Sigmoid colon (tissue), 7 donors: Measurements from ENCODE around the gene TFAP2B. TPM values are rescaled to one million over a fixed set of nuclear protein-coding genes. Genes with fewer than 3 reads are reported as not detected.

Experiments used
- DNase-seq: peaks from one replicate; pipeline ENCODE4 v3.0.0-alpha.2; 2019
- H3K27ac ChIP-seq, 4 donors: fragments of 200-600 bp; sonication (generic); one replicate each; pipeline ENCODE4 v1.5.1; 2016 to 2019; ENCODE audit warnings: mild to moderate bottlenecking in 1 of 4
- H3K27me3 ChIP-seq, 3 donors: fragments of 200-600 bp; sonication (generic); one replicate each; pipeline ENCODE4 v1.5.1; 2019; ENCODE audit warnings: mild to moderate bottlenecking in 1 of 3
- H3K36me3 ChIP-seq, 4 donors: fragments of 200-600 bp; sonication (generic); one replicate each; pipeline ENCODE4 v1.5.1; 2016 to 2019
- H3K4me1 ChIP-seq, 4 donors: fragments of 200-600 bp; sonication (generic); one replicate each; pipeline ENCODE4 v1.5.1; 2017 to 2019
- H3K4me3 ChIP-seq, 4 donors: fragments of 200-600 bp; sonication (generic); one replicate each; pipeline ENCODE4 v1.5.1; 2017 to 2019; ENCODE audit warnings: mild to moderate bottlenecking in 2 of 4, moderate library complexity in 1 of 4
- H3K9me3 ChIP-seq, 4 donors: fragments of 200-600 bp in 3 of 4; sonication (generic) in 3 of 4; one replicate each; pipeline versions ENCODE4 v1.5.1 to v1.6.1; 2013 to 2019
- CTCF ChIP-seq, 4 experiments: fragments of 450-650 bp in 3 of 4; fragments of 200-600 bp in 1 of 4; IDR thresholded peaks; one replicate each; pipeline ENCODE4 v1.5.1; 2016 to 2019; ENCODE audit warnings: antibody characterized with exemption in 4 of 4, mild to moderate bottlenecking in 3 of 4, moderate library complexity in 2 of 4
- EP300 ChIP-seq, 4 donors: sonication (generic); formaldehyde crosslinking; IDR thresholded peaks; one replicate each; pipeline ENCODE4 v1.6.1; 2017; ENCODE audit warnings: antibody characterized with exemption in 4 of 4
- POLR2A ChIP-seq, 2 donors: fragments of 450-650 bp; IDR thresholded peaks; one replicate each; pipeline ENCODE4 v1.6.1; 2016; ENCODE audit warnings: antibody characterized with exemption in 2 of 2, mild to moderate bottlenecking in 2 of 2, moderate library complexity in 2 of 2
- POLR2AphosphoS5 ChIP-seq, 4 donors: sonication (generic); formaldehyde crosslinking; IDR thresholded peaks; one replicate each; pipeline ENCODE4 v1.6.1; 2017; ENCODE audit warnings: antibody characterized with exemption in 4 of 4
- WGBS, 2 donors: extraction: QIAGEN DNeasy Blood & Tissue Kit; methylation state at CpG; one replicate each; pipeline ENCODE4 v1.1.7; 2013; 5-methylcytosine and 5-hydroxymethylcytosine counted together
- intact Hi-C: fragments of 100-400 bp; cut with DNase I; formaldehyde crosslinking; loops from one replicate; pipeline ENCODE4 v1.15.1; 2023
- polyA plus RNA-seq, 3 donors: library from polyadenylated mRNA; stranded (reverse); fragments of 200-250 nt; gene quantifications; one replicate each; pipeline ENCODE4 v1.2.3, GENCODE V29; 2013
- total RNA-seq, 4 donors: library from RNA; depleted of rRNA; stranded (reverse); fragments of >200 nt; gene quantifications; one replicate each; pipeline ENCODE4 v1.1.0, GENCODE V29; 2016
- donor health status: healthy with polysubstance abuse.
- donor health status: Bipolar disorder and iron deficiency.
- donor health status: healthy.

TFAP2B gene
- total and polyA plus RNA-seq, 7 donors: under 0.01 to 0.66 (median 0.01) TPM; not detected in 4

GRCh38 chr6:50815436-50816114 lies 3.1 kb upstream of the TFAP2B start:
- 1 to 5% methylated on average over 16 of the region's 16 CpGs for WGBS, 2 donors
- intact Hi-C loops: loop anchor here (2.0 to 10.0 kb wide), 5 partner anchors 1039 to 1447 kb away; no protein-coding TSS in a partner anchor
- peaks cover 22 to 81% (median 42%) of the 10 kb centered on the region in 3 donors for H3K27me3 ChIP-seq

GRCh38 chr6:50816115-50816675 lies 2.5 kb upstream of the TFAP2B start:
- H3K9me3 ChIP-seq: no peaks in the 10 kb centered on the region
- intact Hi-C loops: loop anchor here (2.0 to 10.0 kb wide), 5 partner anchors 1039 to 1446 kb away; no protein-coding TSS in a partner anchor
- WGBS, 2 donors: 1% methylated on average over 14 of the region's 14 CpGs
- H3K27ac ChIP-seq: no peak overlapping the region
- TF ChIP-seq CTCF (IDR thresholded peaks at IDR 0.05) (peak; percentile 45 to 73 (median 72)), POLR2A (IDR thresholded peaks at IDR 0.05) (no peak)
- H3K4me3 ChIP-seq: peak overlapping the region; percentile 5 to 40 (median 31)
- H3K27me3 ChIP-seq: peaks cover 28 to 88% (median 48%) of the 10 kb centered on the region in 3 donors
- peaks cover 0 to 20% (median 18%) of the 10 kb centered on the region in 4 donors for H3K4me1 ChIP-seq
- H3K36me3 ChIP-seq: no peaks in the 10 kb centered on the region
- peak; percentile 69 for DNase-seq

More at GRCh38 chr6:50815436-50816114, 3.1 kb upstream of the TFAP2B start:
- Histone ChIP-seq H3K27ac (no peak overlapping the region), H3K4me1 (peaks cover 0 to 17% (median 16%) of the 10 kb centered on the region in 4 donors), H3K9me3 (no peaks in the 10 kb centered on the region), H3K4me3 (peak overlapping the region; percentile 5 to 40 (median 31)), H3K36me3 (no peaks in the 10 kb centered on the region)
- no peak for DNase-seq
- TF ChIP-seq POLR2A (IDR thresholded peaks at IDR 0.05) (no peak), CTCF (IDR thresholded peaks at IDR 0.05) (no peak), EP300 (IDR thresholded peaks at IDR 0.05) (no peak), POLR2AphosphoS5 (IDR thresholded peaks at IDR 0.05) (no peak)

GRCh38 chr6:50816947-50817645 lies 1.6 kb upstream of the TFAP2B start:
- no peaks in the 10 kb centered on the region for H3K9me3 ChIP-seq
- intact Hi-C loops: loop anchor here (2.0 to 10.0 kb wide), 5 partner anchors 1038 to 1445 kb away; no protein-coding TSS in a partner anchor
- H3K27me3 ChIP-seq: peaks cover 37 to 92% (median 56%) of the 10 kb centered on the region in 3 donors
- no peak for TF ChIP-seq POLR2AphosphoS5 (IDR thresholded peaks at IDR 0.05)
- TF ChIP-seq POLR2A (IDR thresholded peaks at IDR 0.05): no peak
- no peak for TF ChIP-seq EP300 (IDR thresholded peaks at IDR 0.05)
- no peak for TF ChIP-seq CTCF (IDR thresholded peaks at IDR 0.05)
- DNase-seq: no peak
- no peak overlapping the region for H3K4me3 ChIP-seq
- WGBS, 2 donors: 10 to 14% methylated on average over 15 of the region's 15 CpGs
- H3K36me3 ChIP-seq: no peaks in the 10 kb centered on the region
- H3K4me1 ChIP-seq: peaks cover 0 to 20% (median 18%) of the 10 kb centered on the region in 4 donors
- H3K27ac ChIP-seq: no peak overlapping the region

- WGBS, 2 donors: 18 to 23% methylated on average over 2 of the region's 2 CpGs
- H3K4me3 ChIP-seq: no peak overlapping the region
- no peaks in the 10 kb centered on the region for H3K36me3 ChIP-seq
- TF ChIP-seq POLR2A (IDR thresholded peaks at IDR 0.05) (no peak), EP300 (IDR thresholded peaks at IDR 0.05) (no peak), POLR2AphosphoS5 (IDR thresholded peaks at IDR 0.05) (no peak), CTCF (IDR thresholded peaks at IDR 0.05) (no peak)
- DNase-seq: no peak
- H3K9me3 ChIP-seq: no peaks in the 10 kb centered on the region
- intact Hi-C loops: loop anchor here (2.0 to 10.0 kb wide), 5 partner anchors 1037 to 1445 kb away; no protein-coding TSS in a partner anchor
- peaks cover 42 to 97% (median 61%) of the 10 kb centered on the region in 3 donors for H3K27me3 ChIP-seq
- peaks cover 0 to 20% (median 18%) of the 10 kb centered on the region in 4 donors for H3K4me1 ChIP-seq
- H3K27ac ChIP-seq: no peak overlapping the region
These were observed 1.1 kb upstream of the TFAP2B start for GRCh38 chr6:50817646-50817950.
